Measurements from ENCODE around the gene NDST1. TPM values are rescaled to one million over a fixed set of nuclear protein-coding genes. Genes with fewer than 3 reads are reported as not detected.

Gene NDST1
- total RNA-seq, 2 donors from 2014 or later, result 3.4 to 3.5 TPM

GRCh38 chr5:150595466-150596031 is 87.6 kb downstream of the NDST1 start:
- no peak for DNase-seq
- no peaks in the 10 kb centered on the region for H3K27me3 Mint-ChIP-seq (ENCODE audit: low read depth)
- no peaks in the 10 kb centered on the region for H3K4me1 Mint-ChIP-seq (ENCODE audit: low read depth)
- ATAC-seq (replicated peaks in 1 of 2), result no peak
- H3K9me3 Mint-ChIP-seq, result no peaks in the 10 kb centered on the region
- H3K27ac Mint-ChIP-seq, result no peak overlapping the region
- H3K36me3 Mint-ChIP-seq (ENCODE audit: insufficient read depth in 2 of 2), result no peaks in the 10 kb centered on the region
- no peak overlapping the region for H3K4me3 Mint-ChIP-seq

GRCh38 chr5:150596313-150596712 is 88.4 kb downstream of the NDST1 start:
- Mint-ChIP-seq H3K4me3 (no peak overlapping the region), H3K27me3 (ENCODE audit: low read depth) (no peaks in the 10 kb centered on the region), H3K4me1 (ENCODE audit: low read depth) (no peaks in the 10 kb centered on the region), H3K9me3 (no peaks in the 10 kb centered on the region), H3K27ac (no peak overlapping the region), H3K36me3 (ENCODE audit: insufficient read depth in 2 of 2) (no peaks in the 10 kb centered on the region)
- DNase-seq (no peak), ATAC-seq (replicated peaks in 1 of 2) (no peak)

DNA sequence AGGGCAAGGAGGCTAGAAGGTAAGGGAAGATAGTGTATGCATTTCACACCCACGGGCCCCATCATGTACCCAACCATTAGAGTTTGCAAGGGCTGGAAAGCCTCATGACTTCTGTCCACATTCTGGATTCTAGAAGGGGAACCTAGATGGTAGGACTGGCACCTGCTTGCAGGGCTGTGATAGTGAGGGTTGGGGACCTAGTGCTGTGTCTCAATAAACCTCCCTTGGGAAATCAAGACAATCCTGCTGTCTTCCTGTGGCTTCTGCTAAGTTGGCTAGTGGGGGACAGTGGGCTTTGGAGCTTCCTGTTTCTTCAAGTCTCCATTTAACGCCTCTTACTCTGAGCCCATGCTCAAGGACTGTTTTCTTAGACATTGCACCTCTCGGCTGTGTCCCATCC is 88.9 kb downstream of the NDST1 start:
- no peaks in the 10 kb centered on the region for H3K36me3 Mint-ChIP-seq (ENCODE audit: insufficient read depth in 2 of 2)
- H3K27me3 Mint-ChIP-seq (ENCODE audit: low read depth), result no peaks in the 10 kb centered on the region
- H3K4me1 Mint-ChIP-seq (ENCODE audit: low read depth), result no peaks in the 10 kb centered on the region
- H3K27ac Mint-ChIP-seq, result no peak overlapping the region
- DNase-seq (no peak), ATAC-seq (replicated peaks in 1 of 2) (no peak)
- no peak overlapping the region for H3K4me3 Mint-ChIP-seq
- no peaks in the 10 kb centered on the region for H3K9me3 Mint-ChIP-seq

DNA sequence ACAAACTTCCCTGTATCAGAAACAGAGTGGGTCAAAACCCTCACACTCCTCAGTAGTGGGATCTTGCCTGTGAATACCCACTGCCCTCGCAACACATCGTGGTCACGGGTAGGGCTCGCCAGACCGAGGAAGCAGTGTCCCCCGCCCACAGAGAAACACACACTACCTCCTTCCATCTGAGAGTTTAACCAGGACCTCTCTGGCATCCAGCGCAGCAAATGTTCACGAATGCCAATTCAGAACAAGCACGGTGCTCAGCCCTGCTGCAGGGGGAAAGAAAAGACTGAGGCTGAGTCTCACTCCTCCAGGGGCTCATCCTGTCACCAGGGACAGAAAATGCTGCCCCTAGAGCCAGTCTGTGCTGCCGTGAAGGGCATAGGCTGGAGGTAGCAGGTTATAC is 90.1 kb downstream of the NDST1 start:
- DNase-seq (no peak), ATAC-seq (replicated peaks in 1 of 2) (no peak)
- Mint-ChIP-seq H3K36me3 (ENCODE audit: insufficient read depth in 2 of 2) (no peaks in the 10 kb centered on the region), H3K4me3 (no peak overlapping the region), H3K27me3 (ENCODE audit: low read depth) (no peaks in the 10 kb centered on the region), H3K27ac (no peak overlapping the region), H3K4me1 (ENCODE audit: low read depth) (no peaks in the 10 kb centered on the region), H3K9me3 (no peaks in the 10 kb centered on the region)

DNA sequence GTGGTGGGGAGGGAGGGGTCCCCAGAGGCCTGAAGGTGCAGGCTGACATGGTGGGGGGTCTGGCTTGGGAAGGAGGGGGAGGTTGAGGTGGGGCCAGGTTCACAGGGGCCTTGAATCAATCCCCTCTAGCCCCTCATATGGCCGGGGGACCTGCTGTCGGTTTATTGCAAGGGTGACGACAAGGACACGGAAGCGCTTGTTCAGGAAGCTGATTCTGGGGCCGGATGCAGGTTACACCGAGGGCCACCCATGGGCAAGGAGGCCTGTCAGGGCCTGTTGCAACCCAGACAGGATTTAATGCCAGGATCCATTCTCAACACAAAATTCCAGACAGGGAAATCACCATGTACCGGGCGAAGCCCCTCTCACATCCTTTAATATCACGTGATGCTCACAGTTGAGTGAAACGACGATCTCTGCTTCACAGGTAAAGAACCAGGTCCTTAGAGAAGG is 90.9 kb downstream of the NDST1 start:
- ATAC-seq (replicated peaks in 1 of 2) (no peak), DNase-seq (no peak)
- no peaks in the 10 kb centered on the region for H3K9me3 Mint-ChIP-seq
- no peak overlapping the region for H3K27ac Mint-ChIP-seq
- no peaks in the 10 kb centered on the region for H3K4me1 Mint-ChIP-seq (ENCODE audit: low read depth)
- no peaks in the 10 kb centered on the region for H3K36me3 Mint-ChIP-seq (ENCODE audit: insufficient read depth in 2 of 2)
- no peaks in the 10 kb centered on the region for H3K27me3 Mint-ChIP-seq (ENCODE audit: low read depth)
- H3K4me3 Mint-ChIP-seq, result no peak overlapping the region

- DNase-seq (no peak), ATAC-seq (replicated peaks in 1 of 2) (no peak)
- H3K27ac Mint-ChIP-seq, result no peak overlapping the region
- H3K9me3 Mint-ChIP-seq, result no peaks in the 10 kb centered on the region
- H3K4me1 Mint-ChIP-seq (ENCODE audit: low read depth), result no peaks in the 10 kb centered on the region
- no peaks in the 10 kb centered on the region for H3K27me3 Mint-ChIP-seq (ENCODE audit: low read depth)
- H3K36me3 Mint-ChIP-seq (ENCODE audit: insufficient read depth in 2 of 2), result no peaks in the 10 kb centered on the region
- H3K4me3 Mint-ChIP-seq, result no peak overlapping the region
Measured at GRCh38 chr5:150599281-150599680, 91.3 kb downstream of the NDST1 start.

- no peak overlapping the region for H3K27ac Mint-ChIP-seq
- ATAC-seq (replicated peaks in 1 of 2), result no peak
- no peaks in the 10 kb centered on the region for H3K36me3 Mint-ChIP-seq (ENCODE audit: insufficient read depth in 2 of 2)
- H3K4me3 Mint-ChIP-seq, result no peak overlapping the region
- no peaks in the 10 kb centered on the region for H3K4me1 Mint-ChIP-seq (ENCODE audit: low read depth)
- no peak for DNase-seq
- H3K27me3 Mint-ChIP-seq (ENCODE audit: low read depth), result no peaks in the 10 kb centered on the region
- H3K9me3 Mint-ChIP-seq, result no peaks in the 10 kb centered on the region
Measured at GRCh38 chr5:150599917-150600511, 92.1 kb downstream of the NDST1 start.

DNA sequence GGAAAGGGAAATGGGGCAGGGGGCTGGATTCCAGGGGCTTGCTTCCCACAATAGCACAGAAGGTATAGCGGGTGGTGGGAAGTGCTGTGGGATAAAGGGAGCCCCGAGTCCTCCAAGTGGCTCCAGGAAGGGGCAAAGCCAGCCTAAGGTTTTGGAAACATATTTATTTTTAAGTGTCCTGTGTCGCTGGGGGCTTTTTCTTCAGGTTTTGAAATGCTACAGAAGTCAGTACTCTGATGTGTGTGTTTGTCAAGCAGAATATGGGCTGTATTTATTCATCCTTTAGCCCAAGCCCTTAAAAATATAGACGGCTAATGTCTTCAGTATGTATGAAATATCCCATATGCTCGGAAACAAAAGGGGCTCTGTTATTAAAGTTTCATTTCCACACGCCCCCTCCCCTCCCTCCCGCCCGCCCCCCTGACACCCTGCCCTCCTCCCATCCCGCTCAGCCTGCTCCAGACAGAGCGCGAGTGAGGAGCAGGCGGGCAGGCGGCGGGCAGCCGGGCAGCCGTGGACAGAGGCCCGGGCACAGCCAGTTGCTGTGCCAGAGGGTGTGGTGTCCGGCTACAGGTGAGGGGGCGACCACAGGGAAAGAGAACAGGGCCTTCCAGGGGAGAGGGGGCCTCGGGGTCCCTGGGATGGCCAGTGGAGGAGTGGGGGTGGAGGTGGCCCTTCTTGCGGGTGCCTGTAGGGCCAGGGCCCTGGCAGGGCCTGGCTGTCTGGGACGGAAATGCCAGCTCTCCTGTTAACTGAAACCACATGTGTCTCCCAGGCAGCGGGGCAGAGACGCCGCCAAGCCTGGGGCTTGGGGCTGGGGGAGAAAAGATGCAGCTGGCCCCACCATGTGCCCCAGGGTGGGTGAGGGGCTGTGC is 92.9 kb downstream of the NDST1 start:
- Mint-ChIP-seq H3K36me3 (ENCODE audit: insufficient read depth in 2 of 2) (no peaks in the 10 kb centered on the region), H3K27me3 (ENCODE audit: low read depth) (no peaks in the 10 kb centered on the region), H3K27ac (no peak overlapping the region), H3K9me3 (no peaks in the 10 kb centered on the region), H3K4me1 (ENCODE audit: low read depth) (no peaks in the 10 kb centered on the region), H3K4me3 (no peak overlapping the region)
- DNase-seq (no peak), ATAC-seq (replicated peaks in 1 of 2) (no peak)

DNA sequence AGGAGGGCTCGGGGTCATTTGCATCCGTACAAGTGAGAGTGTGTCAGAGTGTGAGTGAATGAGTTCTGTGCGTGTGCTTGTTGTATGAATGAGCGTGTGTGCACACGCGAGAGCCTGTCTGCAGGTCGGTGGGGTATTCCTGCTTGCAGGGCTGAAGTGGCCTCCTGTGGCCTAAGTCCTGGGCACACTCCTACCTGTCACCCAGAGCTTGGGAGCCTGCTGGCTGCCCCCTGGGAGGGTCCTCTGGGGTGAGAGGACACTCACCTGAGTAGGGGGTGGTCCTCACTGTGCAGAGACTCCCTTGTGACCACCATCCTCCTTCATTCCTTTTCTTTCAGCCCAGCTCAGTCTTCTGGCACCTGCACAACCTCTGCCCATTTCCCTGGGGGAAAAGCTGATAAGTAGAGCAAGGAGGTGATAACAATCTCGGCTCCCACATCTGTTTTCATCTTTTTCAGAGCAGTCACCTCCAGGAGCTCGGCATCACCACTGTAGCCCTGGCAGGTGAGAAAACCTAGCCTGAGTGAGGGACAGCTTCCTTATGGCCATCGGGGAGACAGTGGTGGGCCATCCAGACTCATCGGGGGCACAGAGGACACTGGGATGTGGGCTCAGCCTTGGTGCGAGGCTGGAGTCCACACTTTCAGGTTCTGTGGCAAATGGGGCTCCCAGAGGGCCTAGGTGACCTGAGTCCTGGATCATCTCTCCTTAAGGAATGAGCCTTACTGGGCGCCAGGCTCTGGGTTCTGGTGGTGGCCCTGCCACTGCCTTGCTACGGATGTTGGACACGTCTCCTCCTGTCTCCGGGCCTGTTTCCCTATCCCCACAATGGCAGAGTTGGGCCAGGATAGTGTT is 93.8 kb downstream of the NDST1 start:
- Mint-ChIP-seq H3K27me3 (ENCODE audit: low read depth) (no peaks in the 10 kb centered on the region), H3K4me1 (ENCODE audit: low read depth) (no peaks in the 10 kb centered on the region), H3K4me3 (no peak overlapping the region), H3K27ac (no peak overlapping the region), H3K9me3 (no peaks in the 10 kb centered on the region), H3K36me3 (ENCODE audit: insufficient read depth in 2 of 2) (no peaks in the 10 kb centered on the region)
- DNase-seq, result no peak
- ATAC-seq (replicated peaks in 1 of 2), result no peak

DNA sequence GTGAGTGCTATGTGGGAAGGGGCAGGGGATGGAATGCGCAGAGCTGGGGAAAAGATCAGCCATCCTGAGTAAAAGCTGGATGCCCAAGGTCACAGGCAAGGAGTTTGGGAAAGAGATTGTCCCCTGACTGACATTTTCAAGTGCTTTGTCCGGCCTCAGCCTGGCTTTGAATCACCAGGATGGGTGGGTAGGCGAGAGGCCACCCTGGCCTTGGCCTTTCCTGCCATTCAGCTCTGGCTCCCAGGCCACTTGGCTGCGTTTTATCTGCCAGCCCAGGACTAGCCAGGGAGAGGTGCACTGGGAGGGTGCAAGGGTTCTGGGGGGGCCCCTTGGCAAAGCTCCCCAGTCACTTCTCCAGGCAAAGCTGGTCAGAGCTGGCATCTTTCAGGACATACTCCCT is 95.1 kb downstream of the NDST1 start:
- Mint-ChIP-seq H3K4me1 (ENCODE audit: low read depth) (no peaks in the 10 kb centered on the region), H3K36me3 (ENCODE audit: insufficient read depth in 2 of 2) (no peaks in the 10 kb centered on the region), H3K27me3 (ENCODE audit: low read depth) (no peaks in the 10 kb centered on the region), H3K27ac (no peak overlapping the region), H3K9me3 (no peaks in the 10 kb centered on the region), H3K4me3 (no peak overlapping the region)
- ATAC-seq (replicated peaks in 1 of 2) (no peak), DNase-seq (no peak)

DNA sequence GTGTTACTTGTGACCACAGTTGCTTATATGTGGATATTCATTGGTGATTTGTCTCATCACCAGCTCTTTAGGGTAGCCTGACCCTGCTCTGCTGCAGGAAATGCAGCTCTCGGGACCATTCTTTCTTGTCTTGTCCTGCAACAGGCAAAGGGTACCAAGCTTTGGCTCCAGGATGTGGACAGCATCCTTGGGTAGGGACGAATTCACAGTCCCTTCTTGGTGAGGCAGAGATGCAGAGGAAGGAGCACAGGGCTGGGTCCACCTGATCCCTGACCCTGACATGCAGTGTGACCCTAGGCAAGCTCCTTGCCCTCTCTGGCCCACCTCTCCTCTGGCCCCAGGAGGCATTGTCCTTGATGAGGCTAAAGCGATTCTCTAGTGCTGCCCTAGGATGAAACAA is 95.6 kb downstream of the NDST1 start:
- H3K4me1 Mint-ChIP-seq (ENCODE audit: low read depth), result no peaks in the 10 kb centered on the region
- H3K27ac Mint-ChIP-seq, result no peak overlapping the region
- no peaks in the 10 kb centered on the region for H3K9me3 Mint-ChIP-seq
- DNase-seq, result no peak
- H3K27me3 Mint-ChIP-seq (ENCODE audit: low read depth), result no peaks in the 10 kb centered on the region
- no peak for ATAC-seq (replicated peaks in 1 of 2)
- H3K36me3 Mint-ChIP-seq (ENCODE audit: insufficient read depth in 2 of 2), result no peaks in the 10 kb centered on the region
- no peak overlapping the region for H3K4me3 Mint-ChIP-seq

GRCh38 chr5:150604010-150604409 is 96.1 kb downstream of the NDST1 start:
- no peaks in the 10 kb centered on the region for H3K27me3 Mint-ChIP-seq (ENCODE audit: low read depth)
- DNase-seq (no peak), ATAC-seq (replicated peaks in 1 of 2) (no peak)
- H3K27ac Mint-ChIP-seq, result no peak overlapping the region
- no peak overlapping the region for H3K4me3 Mint-ChIP-seq
- H3K36me3 Mint-ChIP-seq (ENCODE audit: insufficient read depth in 2 of 2), result no peaks in the 10 kb centered on the region
- H3K4me1 Mint-ChIP-seq (ENCODE audit: low read depth), result no peaks in the 10 kb centered on the region
- no peaks in the 10 kb centered on the region for H3K9me3 Mint-ChIP-seq

GRCh38 chr5:150604894-150605440 is 97.0 kb downstream of the NDST1 start:
- H3K4me3 Mint-ChIP-seq, result no peak overlapping the region
- H3K36me3 Mint-ChIP-seq (ENCODE audit: insufficient read depth in 2 of 2), result no peaks in the 10 kb centered on the region
- no peak overlapping the region for H3K27ac Mint-ChIP-seq
- H3K9me3 Mint-ChIP-seq, result no peaks in the 10 kb centered on the region
- H3K4me1 Mint-ChIP-seq (ENCODE audit: low read depth), result no peaks in the 10 kb centered on the region
- no peak for ATAC-seq (replicated peaks in 1 of 2)
- DNase-seq, result no peak
- no peaks in the 10 kb centered on the region for H3K27me3 Mint-ChIP-seq (ENCODE audit: low read depth)

Data from activated T-cell treated with anti-CD3 and anti-CD28 coated beads, Interleukin-2, amount 50 U/mL, for 72 hours (primary cell).